HG02840 (cell line): ENCODE measurements around the gene PIP5K1C.

Experiments
- ATAC-seq: cut with Tn5 transposase; IDR thresholded peaks from one replicate; pipeline ENCODE4 v1.9.1; 2021; ENCODE audit warnings: mild to moderate bottlenecking, moderate library complexity, moderate number of reproducible peaks; ENCODE audit not compliant: unreplicated experiment, low FRiP score

Gene PIP5K1C

DNA sequence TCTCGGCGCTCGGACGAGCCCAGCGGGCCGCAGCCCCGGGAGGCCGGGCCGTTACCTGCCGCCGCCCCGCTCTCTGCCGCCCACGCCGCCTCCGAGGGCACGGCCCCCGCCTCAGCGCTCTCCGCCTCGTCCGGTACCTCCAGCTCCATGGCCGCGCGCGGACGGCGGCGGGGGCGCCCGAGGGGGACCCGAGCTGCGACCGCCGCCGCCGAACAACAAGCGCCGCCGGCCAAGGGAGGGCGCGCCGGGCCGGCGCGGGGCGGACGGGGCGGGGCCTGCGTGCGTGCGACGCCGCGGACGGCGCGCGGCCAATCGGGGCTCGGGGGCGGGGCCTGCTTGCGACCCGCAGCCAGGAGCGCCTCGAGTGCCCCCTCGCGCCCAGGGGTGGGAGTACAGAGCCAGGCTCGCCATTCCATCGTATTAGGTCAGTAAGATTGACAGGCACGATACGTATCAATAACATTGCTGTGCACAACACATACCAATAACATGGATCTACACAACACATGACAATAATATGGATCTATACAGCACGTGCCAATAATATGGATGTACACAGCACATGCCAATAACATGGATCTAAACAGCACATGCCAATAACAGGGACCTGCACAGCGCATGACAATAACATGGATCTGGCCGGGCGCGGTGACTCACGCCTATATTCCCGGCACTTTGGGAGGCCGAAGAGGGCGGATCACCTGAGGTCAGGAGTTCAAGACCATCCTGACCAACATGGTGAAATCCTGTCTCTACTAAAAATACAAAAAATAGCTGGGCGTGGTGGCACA lies at the start of gene PIP5K1C:
TSS of gene PIP5K1C (minus strand) at position 227 of the 791 bp plus-strand sequence. CDS start at position 149, 78 bp downstream.
- ATAC-seq, result peak; percentile 87

- ATAC-seq, result no peak
These were observed 48.7 kb upstream of the PIP5K1C start for GRCh38 chr19:3748965-3749364.

DNA sequence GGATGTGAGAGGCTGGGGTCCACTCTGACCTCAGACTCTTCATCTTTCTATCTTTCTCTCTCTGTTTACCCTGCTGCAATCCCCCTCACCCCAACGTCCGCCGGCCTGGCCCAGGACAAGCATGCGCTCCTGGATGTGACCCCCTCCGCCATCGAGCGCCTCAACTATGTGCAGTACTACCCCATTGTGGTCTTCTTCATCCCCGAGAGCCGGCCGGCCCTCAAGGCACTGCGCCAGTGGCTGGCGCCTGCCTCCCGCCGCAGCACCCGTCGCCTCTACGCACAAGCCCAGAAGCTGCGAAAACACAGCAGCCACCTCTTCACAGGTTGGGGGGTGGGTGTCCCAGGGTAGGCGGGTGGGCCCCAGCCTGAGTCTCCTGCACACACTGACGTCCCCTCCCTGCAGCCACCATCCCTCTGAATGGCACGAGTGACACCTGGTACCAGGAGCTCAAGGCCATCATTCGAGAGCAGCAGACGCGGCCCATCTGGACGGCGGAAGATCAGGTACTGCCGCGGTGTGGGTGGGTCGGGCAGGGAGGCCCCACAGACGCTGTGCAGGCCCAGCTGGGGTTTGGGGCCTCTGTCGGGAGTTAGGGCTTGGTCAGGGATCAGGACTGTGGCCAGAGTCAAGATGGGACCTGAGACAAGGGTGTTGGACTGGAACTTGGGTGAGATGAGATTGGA lies 46.2 kb upstream of the PIP5K1C start:
- ATAC-seq, result no peak

GRCh38 chr19:3745363-3746045 lies 45.2 kb upstream of the PIP5K1C start:
- ATAC-seq, result no peak

DNA sequence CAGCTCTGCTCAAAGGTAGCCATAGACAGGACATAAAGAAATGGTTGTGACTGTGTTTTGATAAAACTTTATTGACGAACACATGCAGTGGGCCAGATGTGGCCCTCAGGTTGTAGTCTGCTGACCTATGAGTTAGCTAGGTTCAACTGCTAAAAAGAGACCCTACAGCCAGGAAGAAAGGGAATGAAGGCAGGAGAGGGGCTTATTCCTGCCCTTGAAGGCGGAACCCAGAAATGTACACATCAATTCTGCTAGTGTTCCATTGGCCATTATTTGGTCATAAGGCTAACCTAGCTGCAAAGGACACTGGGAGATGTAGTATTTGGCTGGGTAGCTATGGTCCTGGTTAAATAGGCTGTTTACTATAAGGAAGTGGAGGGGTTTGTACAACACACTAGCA lies 43.2 kb upstream of the PIP5K1C start:
- ATAC-seq, result no peak

DNA sequence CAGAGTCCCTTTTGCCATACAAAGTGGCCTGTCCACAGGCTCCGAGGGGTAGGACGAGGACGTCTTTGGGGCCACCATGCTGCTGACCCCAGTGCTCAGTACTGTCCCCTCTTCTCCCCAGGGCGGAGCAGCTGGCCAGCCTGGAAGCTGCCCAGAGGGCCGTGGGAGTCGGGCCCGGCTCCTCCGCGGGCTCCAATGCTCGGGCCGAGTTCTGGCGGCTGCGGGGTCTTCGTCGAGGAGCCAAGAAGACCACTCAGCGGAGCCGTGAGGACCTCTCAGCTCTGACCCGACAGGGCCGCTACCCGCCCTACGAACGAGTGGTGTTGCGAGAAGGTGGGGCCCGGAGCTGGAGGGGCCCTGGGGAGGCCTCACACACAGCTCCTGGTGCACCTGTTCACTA lies 40.2 kb upstream of the PIP5K1C start:
- no peak for ATAC-seq

GRCh38 chr19:3738477-3739220 lies 38.4 kb upstream of the PIP5K1C start:
- no peak for ATAC-seq

DNA sequence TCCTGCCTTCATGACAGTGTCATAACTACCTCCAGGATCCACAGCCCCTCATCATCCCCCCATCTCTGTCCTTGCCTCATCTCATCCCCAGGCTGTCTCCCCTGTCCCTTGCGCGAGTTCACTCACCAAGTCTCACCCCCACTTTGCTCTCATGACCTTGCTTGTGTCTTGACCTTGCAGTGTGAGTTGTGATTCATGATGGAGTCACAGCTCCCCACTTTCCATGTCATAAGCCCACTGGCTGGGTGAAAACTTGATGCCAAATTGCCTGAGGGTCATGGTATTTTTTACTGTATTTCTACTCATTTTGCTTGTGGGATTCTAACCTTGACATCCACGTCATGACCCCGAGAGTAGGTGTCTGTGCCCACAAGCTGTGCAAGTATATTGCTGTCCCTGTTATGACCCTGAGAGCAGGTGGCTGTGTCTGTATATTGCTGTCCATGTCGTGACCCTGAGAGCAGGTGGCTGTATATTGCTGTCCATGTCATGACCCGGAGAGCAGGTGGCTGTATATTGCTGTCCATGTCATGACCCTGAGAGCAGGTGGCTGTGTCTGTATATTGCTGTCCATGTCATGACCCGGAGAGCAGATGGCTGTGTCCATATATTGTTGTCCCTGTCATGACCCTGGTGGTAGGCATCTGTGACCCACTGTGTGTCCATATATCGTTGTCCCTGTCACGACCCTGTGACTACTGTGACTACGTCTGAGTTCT lies 37.4 kb upstream of the PIP5K1C start:
- ATAC-seq, result no peak

DNA sequence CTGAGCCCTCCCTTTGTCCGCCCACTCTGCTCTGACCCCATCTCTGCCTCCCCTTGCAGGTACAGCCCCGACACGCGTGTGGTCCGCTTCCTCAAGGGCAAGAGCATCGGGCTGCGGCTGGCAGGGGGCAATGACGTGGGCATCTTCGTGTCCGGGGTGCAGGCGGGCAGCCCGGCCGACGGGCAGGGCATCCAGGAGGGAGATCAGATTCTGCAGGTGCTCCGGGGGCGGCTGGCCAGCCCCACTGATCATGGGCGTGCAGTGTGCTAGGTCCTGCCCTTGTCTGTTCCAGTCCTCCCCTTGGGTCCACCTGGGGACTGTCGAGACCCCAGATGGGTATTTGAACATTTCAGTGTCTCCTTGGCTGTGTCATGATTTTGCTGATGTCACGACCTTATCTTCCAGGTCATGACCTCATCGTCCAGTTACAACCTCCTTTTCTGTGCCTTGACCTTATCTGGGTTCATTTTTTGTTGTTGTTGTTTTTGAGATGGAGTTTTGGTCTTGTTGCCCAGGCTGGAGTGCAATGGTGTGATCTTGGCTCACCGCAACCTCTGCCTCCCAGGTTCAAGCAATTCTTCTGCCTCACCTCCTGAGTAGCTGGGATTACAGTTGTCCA lies 35.9 kb upstream of the PIP5K1C start:
- ATAC-seq, result no peak

- ATAC-seq, result no peak
These were observed 34.0 kb upstream of the PIP5K1C start for GRCh38 chr19:3734310-3734600.

GRCh38 chr19:3733549-3734309 lies 33.5 kb upstream of the PIP5K1C start:
- ATAC-seq, result no peak

- no peak for ATAC-seq
These were observed 31.8 kb upstream of the PIP5K1C start for GRCh38 chr19:3732108-3732507.

- ATAC-seq, result no peak
These were observed 30.2 kb upstream of the PIP5K1C start for GRCh38 chr19:3730457-3730958.

DNA sequence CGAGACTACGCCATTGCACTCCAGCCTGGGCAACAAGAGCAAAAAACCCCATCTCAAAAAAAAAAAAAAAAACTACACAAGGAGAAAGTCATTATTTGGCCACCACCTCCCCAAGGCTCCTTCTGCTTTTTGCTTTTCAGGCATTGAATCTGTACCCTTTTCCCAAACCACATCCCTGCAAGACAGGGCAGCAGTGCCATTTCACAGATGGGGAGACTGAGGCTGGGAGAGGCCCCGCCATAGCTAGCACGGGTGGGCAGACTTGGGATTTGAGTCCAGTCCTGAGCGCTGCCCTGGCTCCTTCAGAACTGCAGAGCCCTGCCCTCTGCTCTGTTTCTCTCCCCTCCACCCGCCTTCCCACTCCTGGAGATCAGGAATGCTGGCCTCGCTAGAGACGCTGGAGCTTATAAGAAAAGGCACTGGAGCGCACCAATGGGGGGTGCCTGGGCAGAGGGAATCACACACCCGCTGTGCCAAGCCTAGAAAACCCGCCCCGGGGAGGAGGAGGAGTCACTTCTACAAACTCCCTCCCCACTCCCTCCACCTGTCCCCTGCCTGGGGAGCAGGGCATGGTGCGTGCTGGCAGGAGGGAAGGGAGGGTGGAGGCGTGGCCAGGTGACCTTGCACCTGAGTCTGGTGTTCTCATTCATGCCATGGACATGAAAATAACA lies 25.5 kb upstream of the PIP5K1C start:
- ATAC-seq, result no peak

DNA sequence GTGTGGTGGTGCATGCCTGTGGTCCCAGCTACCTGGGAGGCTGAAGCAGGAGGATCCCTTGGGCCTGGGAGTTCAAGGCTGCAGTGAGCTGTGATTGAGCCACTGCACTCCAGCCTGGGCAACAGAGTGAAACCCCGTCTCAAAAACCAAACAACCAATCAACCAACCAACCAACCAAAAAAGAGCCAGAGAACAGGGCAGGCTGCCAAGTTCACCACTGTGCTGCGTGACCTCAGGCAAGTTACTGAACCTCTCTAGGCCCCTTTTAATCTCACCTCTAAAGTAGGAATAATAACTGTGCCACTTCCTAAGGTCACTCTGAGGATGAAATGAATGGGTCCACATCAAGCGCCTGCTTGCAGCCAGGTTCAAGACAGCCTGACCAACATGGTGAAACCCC lies 24.9 kb upstream of the PIP5K1C start:
- ATAC-seq, result no peak

- no peak for ATAC-seq
These were observed 23.6 kb upstream of the PIP5K1C start for GRCh38 chr19:3723883-3724282.

DNA sequence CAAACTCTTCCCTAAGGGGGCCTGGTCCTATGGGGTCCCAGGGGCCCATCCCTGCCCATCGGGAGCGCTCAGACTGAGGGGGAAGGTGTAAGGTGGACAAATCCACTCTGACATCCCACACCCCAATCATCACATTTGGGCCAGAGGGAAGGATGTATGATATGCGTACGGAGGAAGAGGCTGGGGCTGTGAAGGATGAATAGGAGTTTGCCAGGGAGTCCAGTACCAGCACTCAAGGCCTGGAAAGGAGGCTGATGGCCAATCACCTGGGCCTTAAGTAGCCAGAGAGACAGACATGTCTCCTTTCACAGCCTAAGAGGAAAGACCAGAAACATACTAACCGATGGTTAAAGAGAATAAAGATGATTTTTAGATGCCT lies 22.8 kb upstream of the PIP5K1C start:
- no peak for ATAC-seq

- ATAC-seq, result no peak
These were observed 22.3 kb upstream of the PIP5K1C start for GRCh38 chr19:3722443-3723109.
